Right lobe of liver (tissue), 6 donors: Measurements from ENCODE around the gene FBXO7. TPM values are rescaled to one million over a fixed set of nuclear protein-coding genes. Genes with fewer than 3 reads are reported as not detected.

Experiments
- ATAC-seq, 4 donors: fragments of 200-7000 bp; cut with Tn5 transposase; one replicate each; pipeline ENCODE4 v1.9.1; 2020; ENCODE audit warnings: mild to moderate bottlenecking in 4 of 4, moderate library complexity in 4 of 4
- DNase-seq, 3 donors: peaks; one replicate each; pipeline ENCODE4 v3.0.0-alpha.2; 2020
- H3K27ac ChIP-seq, 3 donors: fragments of 200-600 bp; one replicate each; pipeline ENCODE4 v1.8.0; 2022
- H3K27me3 ChIP-seq, 2 donors: fragments of 200-600 bp; one replicate each; pipeline ENCODE4 v1.8.0; 2022
- H3K36me3 ChIP-seq, 4 donors: fragments of 200-600 bp; sonication (generic) in 1 of 4; one replicate each; pipeline versions ENCODE4 v1.5.1 to v1.8.0; 2017 to 2022; ENCODE audit warnings: control low read depth in 1 of 4
- H3K4me1 ChIP-seq, 4 donors: fragments of 200-600 bp; sonication (generic) in 1 of 4; one replicate each; pipeline versions ENCODE4 v1.5.1 to v1.8.0; 2017 to 2022; ENCODE audit warnings: control low read depth in 1 of 4
- H3K4me3 ChIP-seq, 3 donors: fragments of 200-600 bp; one replicate each; pipeline ENCODE4 v1.8.0; 2022
- H3K9me3 ChIP-seq, 4 donors: fragments of 200-600 bp; sonication (generic) in 1 of 4; one replicate each; pipeline versions ENCODE4 v1.5.1 to v1.8.0; 2017 to 2022; ENCODE audit warnings: control low read depth in 1 of 4
- POLR2A ChIP-seq: fragments of 450-650 bp; IDR thresholded peaks from one replicate; pipeline ENCODE4 v1.6.1; 2017; ENCODE audit warnings: antibody characterized with exemption, mild to moderate bottlenecking
- WGBS: methylation state at CpG from one replicate; pipeline ENCODE4 v1.1.6; 2018; ENCODE audit warnings: low coverage, low lambda C conversion rate; ENCODE audit not compliant: insufficient coverage; ENCODE audit errors: missing lambda C conversion rate; 5-methylcytosine and 5-hydroxymethylcytosine counted together
- intact Hi-C, 2 donors: fragments of 100-400 bp; cut with DNase I; formaldehyde crosslinking; loops; one replicate each; pipeline versions ENCODE4 v1.11.2 to v1.14.1; 2022
- total RNA-seq, 6 experiments: library from RNA; depleted of rRNA in 2 of 6; stranded (reverse); fragments of >200 nt in 2 of 6; fragmentation: NEBNext Ultra II Directional in 3 of 6; extraction: Animal tissue kit (Norgen Biotek cat#: 25700) in 3 of 6; gene quantifications; one replicate each; pipeline versions ENCODE4 v1.1.0 to v1.2.4, GENCODE V29; 2016 to 2023
- TF ChIP-seq, protein P1 (sequence below), 4 donors: fragments of 200-600 bp in 3 of 4; fragments of 450-650 bp in 1 of 4; IDR thresholded peaks; one replicate each; pipeline versions ENCODE4 v1.5.1 to v1.8.0; 2016 to 2022; ENCODE audit warnings: antibody characterized with exemption in 4 of 4, mild to moderate bottlenecking in 2 of 4
- donor health status: DM: no; HTN: yes; CAD: no.
- donor health status: DM: no; HTN: no; CAD: no.
- donor health status: DM: no; HTN: no; CAD: no.
- donor health status: DM: no; HTN: yes; CAD: no.
- donor health status: DM: no; HTN: yes; CAD: no.

FBXO7 gene
- total RNA-seq, 6 experiments from 2014 or later = 37.7 to 100 (median 52.5) TPM

DNA sequence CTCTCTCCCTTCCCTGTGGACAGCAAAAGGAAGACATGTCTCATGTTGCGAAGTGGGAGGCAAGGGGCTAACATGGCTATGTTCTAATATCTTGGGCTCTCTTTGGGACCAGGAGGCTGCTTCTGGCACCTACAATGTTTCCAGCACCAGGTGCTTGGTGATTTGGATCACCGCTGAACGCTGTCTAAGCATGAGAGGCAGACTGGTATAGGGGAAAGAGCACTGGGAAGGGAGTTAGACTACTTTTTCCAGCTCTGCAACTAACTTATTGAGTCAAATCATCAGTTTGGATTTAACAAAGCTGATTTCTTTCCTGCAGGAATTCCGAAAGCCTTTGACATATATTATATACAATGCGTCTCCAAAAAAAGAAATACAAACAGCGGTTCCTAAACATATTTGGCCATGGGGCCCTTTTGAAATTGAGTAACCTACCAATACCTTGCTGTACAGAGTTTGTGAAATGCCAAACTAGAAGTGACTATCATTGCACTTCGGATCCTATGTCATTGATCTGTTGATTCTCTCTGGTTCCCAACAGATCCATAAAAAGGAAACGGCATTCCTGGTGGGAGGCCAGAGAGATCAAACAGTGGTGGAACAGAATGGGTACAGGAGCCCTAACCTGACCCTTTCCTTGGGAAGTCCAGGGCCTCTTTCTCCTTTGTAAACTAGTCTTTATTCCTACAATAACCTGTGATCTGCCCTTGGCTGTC lies 37.8 kb downstream of the FBXO7 start:
- 56% methylated on average over 8 of the region's 8 CpGs for WGBS
- peak in 1 of 3 donors; percentile 58 for DNase-seq
- intact Hi-C loops = no loop called here
- H3K4me3 ChIP-seq = no peak overlapping the region
- TF ChIP-seq, protein P1, sequence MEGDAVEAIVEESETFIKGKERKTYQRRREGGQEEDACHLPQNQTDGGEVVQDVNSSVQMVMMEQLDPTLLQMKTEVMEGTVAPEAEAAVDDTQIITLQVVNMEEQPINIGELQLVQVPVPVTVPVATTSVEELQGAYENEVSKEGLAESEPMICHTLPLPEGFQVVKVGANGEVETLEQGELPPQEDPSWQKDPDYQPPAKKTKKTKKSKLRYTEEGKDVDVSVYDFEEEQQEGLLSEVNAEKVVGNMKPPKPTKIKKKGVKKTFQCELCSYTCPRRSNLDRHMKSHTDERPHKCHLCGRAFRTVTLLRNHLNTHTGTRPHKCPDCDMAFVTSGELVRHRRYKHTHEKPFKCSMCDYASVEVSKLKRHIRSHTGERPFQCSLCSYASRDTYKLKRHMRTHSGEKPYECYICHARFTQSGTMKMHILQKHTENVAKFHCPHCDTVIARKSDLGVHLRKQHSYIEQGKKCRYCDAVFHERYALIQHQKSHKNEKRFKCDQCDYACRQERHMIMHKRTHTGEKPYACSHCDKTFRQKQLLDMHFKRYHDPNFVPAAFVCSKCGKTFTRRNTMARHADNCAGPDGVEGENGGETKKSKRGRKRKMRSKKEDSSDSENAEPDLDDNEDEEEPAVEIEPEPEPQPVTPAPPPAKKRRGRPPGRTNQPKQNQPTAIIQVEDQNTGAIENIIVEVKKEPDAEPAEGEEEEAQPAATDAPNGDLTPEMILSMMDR (IDR thresholded peaks at IDR 0.05) = no peak
- no peak for TF ChIP-seq POLR2A
- H3K9me3 ChIP-seq = no peaks in the 10 kb centered on the region
- peak; percentile 82 to 88 (median 85) for ATAC-seq
- no peaks in the 10 kb centered on the region for H3K36me3 ChIP-seq
- H3K27ac ChIP-seq = peak overlapping the region in 2 of 3 donors; percentile 48 to 51
- peaks cover 0 to 17% (median 3%) of the 10 kb centered on the region in 4 donors for H3K4me1 ChIP-seq
- H3K27me3 ChIP-seq = no peaks in the 10 kb centered on the region

DNA sequence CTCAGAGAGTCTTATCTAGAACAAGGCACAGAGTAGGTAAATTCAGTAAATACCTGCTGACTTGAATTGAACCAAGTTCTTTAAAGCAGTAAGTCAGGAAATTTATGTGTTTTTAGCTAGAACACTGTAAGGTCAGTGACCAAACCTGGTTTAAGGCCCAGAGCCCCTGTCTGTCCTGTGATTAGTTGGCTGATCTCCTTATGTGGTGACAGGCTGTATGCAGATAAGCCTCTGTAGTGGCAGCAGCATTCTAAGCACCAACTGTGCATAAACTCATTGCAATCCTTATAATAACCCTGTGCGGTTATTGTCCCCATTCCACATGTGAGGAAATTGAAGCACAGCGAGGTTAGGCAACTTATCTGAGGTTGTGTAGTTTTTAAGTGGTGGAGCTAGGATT lies 40.5 kb downstream of the FBXO7 start:
- Histone ChIP-seq H3K4me1 (peaks cover 0 to 17% (median 3%) of the 10 kb centered on the region in 4 donors), H3K36me3 (no peaks in the 10 kb centered on the region), H3K27me3 (no peaks in the 10 kb centered on the region), H3K9me3 (no peaks in the 10 kb centered on the region), H3K4me3 (no peak overlapping the region), H3K27ac (no peak overlapping the region)
- ATAC-seq (peak in 3 of 4 donors; percentile 42 to 57 (median 52)), DNase-seq (no peak)
- 58% methylated on average over 2 of the region's 2 CpGs for WGBS
- TF ChIP-seq POLR2A = no peak
- TF ChIP-seq, protein P1 (IDR thresholded peaks at IDR 0.05) = no peak
- intact Hi-C loops = no loop called here

DNA sequence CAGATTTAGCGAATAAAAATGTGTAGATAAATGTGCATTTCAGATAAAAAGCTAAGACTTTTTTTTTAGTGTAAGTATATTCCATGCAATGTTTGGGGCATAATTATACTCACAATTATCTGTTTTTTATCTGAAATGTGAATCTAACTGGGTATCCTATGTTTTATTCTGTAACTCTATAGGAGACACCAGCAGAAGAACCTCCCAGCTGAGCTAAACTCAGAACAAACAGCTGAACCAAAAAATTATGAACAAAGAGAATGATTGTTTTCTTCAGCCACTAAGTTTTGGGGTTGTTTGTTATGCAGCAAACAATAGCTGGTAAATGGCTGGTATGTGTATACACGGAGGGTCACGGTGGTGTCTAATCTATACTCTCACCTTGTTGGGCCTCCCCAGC lies 42.9 kb downstream of the FBXO7 start:
- ATAC-seq = no peak
- peaks cover 0 to 3% (median 0%) of the 10 kb centered on the region in 4 donors for H3K4me1 ChIP-seq
- WGBS = 93% methylated on average over 3 of the region's 3 CpGs
- H3K27ac ChIP-seq = no peak overlapping the region
- H3K36me3 ChIP-seq = no peaks in the 10 kb centered on the region
- TF ChIP-seq, protein P1 (IDR thresholded peaks at IDR 0.05) = no peak
- no peak for TF ChIP-seq POLR2A
- no peaks in the 10 kb centered on the region for H3K9me3 ChIP-seq
- no peak overlapping the region for H3K4me3 ChIP-seq
- no peaks in the 10 kb centered on the region for H3K27me3 ChIP-seq
- DNase-seq = no peak
- intact Hi-C loops = no loop called here

DNA sequence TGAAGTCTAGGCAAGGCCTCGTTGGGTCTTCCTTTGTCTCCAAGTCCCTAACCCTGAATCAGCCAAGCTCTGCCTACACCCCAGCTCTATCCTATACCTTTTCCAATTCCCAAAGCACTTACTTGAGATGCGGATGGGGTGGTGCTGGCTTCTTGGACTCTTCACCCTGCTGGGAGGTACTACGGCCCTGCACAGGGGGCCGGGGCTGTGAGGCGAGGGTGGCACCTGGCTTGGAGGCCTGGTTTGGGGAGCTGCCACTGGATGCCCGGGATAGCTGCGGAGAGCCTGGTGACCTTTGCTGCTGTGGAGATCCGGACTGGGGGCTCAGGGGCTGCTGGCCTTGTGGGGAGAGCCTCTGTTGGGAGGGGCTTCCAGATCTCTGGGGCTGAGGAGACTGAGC lies 43.3 kb downstream of the FBXO7 start:
- no peak for DNase-seq
- H3K27ac ChIP-seq = no peak overlapping the region
- intact Hi-C loops = no loop called here
- H3K4me3 ChIP-seq = no peak overlapping the region
- H3K4me1 ChIP-seq = no peaks in the 10 kb centered on the region
- no peaks in the 10 kb centered on the region for H3K36me3 ChIP-seq
- WGBS = 100% methylated on average over 2 of the region's 8 CpGs
- no peaks in the 10 kb centered on the region for H3K27me3 ChIP-seq
- TF ChIP-seq, protein P1 (IDR thresholded peaks at IDR 0.05) = no peak
- no peak for TF ChIP-seq POLR2A
- no peaks in the 10 kb centered on the region for H3K9me3 ChIP-seq
- ATAC-seq = no peak
